Measurements from ENCODE around the gene AKAP8.

DNA sequence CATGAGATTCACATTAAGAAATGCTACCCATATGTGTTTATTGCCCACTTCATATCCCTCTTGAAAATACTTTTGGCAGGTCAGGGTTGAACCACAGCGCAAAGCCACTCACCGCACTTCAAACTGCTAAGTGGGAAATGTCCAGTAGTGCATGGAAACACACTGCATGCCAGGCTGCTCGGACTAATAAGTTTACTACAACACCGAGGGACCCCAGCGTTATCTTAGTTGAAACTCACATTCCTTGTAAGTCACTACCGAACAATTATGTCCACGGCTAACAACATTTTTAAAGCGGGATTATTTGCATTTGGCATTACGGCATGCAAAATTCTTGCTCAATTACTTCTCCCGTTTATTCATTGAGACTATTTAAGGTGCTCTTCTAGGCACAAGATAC, 51.3 kb downstream of the AKAP8 start:
- TF ChIP-seq, protein P1, sequence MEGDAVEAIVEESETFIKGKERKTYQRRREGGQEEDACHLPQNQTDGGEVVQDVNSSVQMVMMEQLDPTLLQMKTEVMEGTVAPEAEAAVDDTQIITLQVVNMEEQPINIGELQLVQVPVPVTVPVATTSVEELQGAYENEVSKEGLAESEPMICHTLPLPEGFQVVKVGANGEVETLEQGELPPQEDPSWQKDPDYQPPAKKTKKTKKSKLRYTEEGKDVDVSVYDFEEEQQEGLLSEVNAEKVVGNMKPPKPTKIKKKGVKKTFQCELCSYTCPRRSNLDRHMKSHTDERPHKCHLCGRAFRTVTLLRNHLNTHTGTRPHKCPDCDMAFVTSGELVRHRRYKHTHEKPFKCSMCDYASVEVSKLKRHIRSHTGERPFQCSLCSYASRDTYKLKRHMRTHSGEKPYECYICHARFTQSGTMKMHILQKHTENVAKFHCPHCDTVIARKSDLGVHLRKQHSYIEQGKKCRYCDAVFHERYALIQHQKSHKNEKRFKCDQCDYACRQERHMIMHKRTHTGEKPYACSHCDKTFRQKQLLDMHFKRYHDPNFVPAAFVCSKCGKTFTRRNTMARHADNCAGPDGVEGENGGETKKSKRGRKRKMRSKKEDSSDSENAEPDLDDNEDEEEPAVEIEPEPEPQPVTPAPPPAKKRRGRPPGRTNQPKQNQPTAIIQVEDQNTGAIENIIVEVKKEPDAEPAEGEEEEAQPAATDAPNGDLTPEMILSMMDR (IDR thresholded peaks at IDR 0.05): no peak
- TF ChIP-seq POLR2AphosphoS5 (IDR thresholded peaks at IDR 0.05) (no peak), POLR2A (IDR thresholded peaks at IDR 0.05) (no peak), EP300 (IDR thresholded peaks at IDR 0.05) (no peak)
